HepG2 (cell line): ENCODE measurements around the gene CD79A. TPM values are rescaled to one million over a fixed set of nuclear protein-coding genes. Genes with fewer than 3 reads are reported as not detected.

Experiments
- CEBPB ChIP-seq: IDR thresholded peaks from 2 replicates; pipeline ENCODE4 v1.6.1; 2011; ENCODE audit warnings: low read depth, low read length, improper control_type of control experiment, borderline replicate concordance
- CHD2 ChIP-seq: IDR thresholded peaks from 2 replicates; pipeline ENCODE4 v1.6.1; 2011; ENCODE audit warnings: low read depth, low read length, improper control_type of control experiment
- EEA1 ChIP-seq: sonication (generic); formaldehyde crosslinking; IDR thresholded peaks from 2 replicates; pipeline ENCODE4 v1.5.1; 2020; ENCODE audit warnings: mild to moderate bottlenecking, missing genetic modification reagents, borderline replicate concordance
- HIVEP1 ChIP-seq: sonication (generic); formaldehyde crosslinking; IDR thresholded peaks from 2 replicates; pipeline ENCODE4 v1.4.0; 2020; ENCODE audit warnings: mild to moderate bottlenecking, missing genetic modification reagents
- HNF4A ChIP-seq: sonication (generic); formaldehyde crosslinking; IDR thresholded peaks from 2 replicates; pipeline ENCODE4 v1.4.0; 2020; ENCODE audit warnings: missing genetic modification reagents
- NFYB ChIP-seq: sonication (generic); formaldehyde crosslinking; IDR thresholded peaks from 2 replicates; pipeline ENCODE4 v1.4.0; 2020; ENCODE audit warnings: missing genetic modification reagents
- POLR2A ChIP-seq, 2 experiments: IDR thresholded peaks; 2 replicates each; pipeline ENCODE4 v1.6.1; 2011; ENCODE audit warnings: low read depth in 2 of 2, low read length in 2 of 2, mild to moderate bottlenecking in 1 of 2, moderate library complexity in 1 of 2; ENCODE audit not compliant: insufficient read depth in 1 of 2
- POLR2AphosphoS5 ChIP-seq: IDR thresholded peaks from 2 replicates; pipeline ENCODE4 v1.6.1; 2012; ENCODE audit warnings: low read depth, low read length
- RARG ChIP-seq: sonication (generic); formaldehyde crosslinking; IDR thresholded peaks from 2 replicates; pipeline ENCODE4 v1.4.0; 2020; ENCODE audit warnings: low read depth, mild to moderate bottlenecking, missing genetic modification reagents
- ZKSCAN1 ChIP-seq: fragments of 150-350 bp; IDR thresholded peaks from 2 replicates; pipeline ENCODE4 v1.6.1; 2014; ENCODE audit warnings: low read length
- ZNF605 ChIP-seq: sonication (generic); formaldehyde crosslinking; IDR thresholded peaks from 2 replicates; pipeline ENCODE4 v1.8.0; 2022; ENCODE audit warnings: mild to moderate bottlenecking, missing genetic modification reagents
- ZNF788 ChIP-seq: sonication (generic); formaldehyde crosslinking; IDR thresholded peaks from 2 replicates; pipeline ENCODE4 v1.5.0; 2020; ENCODE audit warnings: mild to moderate bottlenecking, missing genetic modification reagents, borderline replicate concordance
- ZNF891 ChIP-seq: sonication (generic); formaldehyde crosslinking; IDR thresholded peaks from 2 replicates; pipeline ENCODE4 v1.5.0; 2020; ENCODE audit warnings: mild to moderate bottlenecking, missing genetic modification reagents
- polyA plus RNA-seq, 8 experiments: library from polyadenylated mRNA; depleted of rRNA in 3 of 8; stranded (reverse) in 7 of 8; unstranded in 1 of 8; fragments of >200 nt; fragmentation: Illumina TruSeq in 4 of 8; extraction: Trizol in 4 of 8; gene quantifications; 2 replicates each; pipeline versions ENCODE4 v1.2.1 to v1.2.3, GENCODE V29; 2011 to 2016; ENCODE audit warnings: low read depth in 4 of 8, missing spikeins in 1 of 8, mixed read lengths in 1 of 8; ENCODE audit not compliant: insufficient read depth in 1 of 8
- total RNA-seq, 5 experiments: library from RNA; depleted of rRNA; stranded (reverse); fragments of >200 nt; fragmentation: Illumina TruSeq; extraction: Trizol; gene quantifications; 2 replicates each; pipeline ENCODE4 v1.2.3, GENCODE V29; 2016; ENCODE audit warnings: low read depth in 1 of 5
- TF ChIP-seq, protein P1 (sequence below), 2 experiments: sonication (generic) in 1 of 2; formaldehyde crosslinking in 1 of 2; IDR thresholded peaks; 2 replicates each; pipeline versions ENCODE4 v1.6.1 to v1.9.0; 2014 to 2022; ENCODE audit warnings: antibody characterized with exemption in 1 of 2, borderline replicate concordance in 1 of 2, inconsistent platforms in 1 of 2, low read depth in 1 of 2, missing genetic modification reagents in 1 of 2
- TF ChIP-seq, protein P2 (sequence below): sonication (generic); formaldehyde crosslinking; IDR thresholded peaks from 2 replicates; pipeline ENCODE4 v1.5.0; 2020; ENCODE audit warnings: missing genetic modification reagents
- TF ChIP-seq, protein P3 (sequence below): sonication (generic); formaldehyde crosslinking; conservative IDR thresholded peaks from 2 replicates; pipeline ENCODE4 v1.8.0; 2022; ENCODE audit warnings: missing genetic modification reagents
- TF ChIP-seq, protein P4 (sequence below): sonication (generic); formaldehyde crosslinking; IDR thresholded peaks from 2 replicates; pipeline ENCODE4 v1.8.0; 2022; ENCODE audit warnings: mild to moderate bottlenecking, missing genetic modification reagents

CD79A gene
- total and polyA plus RNA-seq, 2 of the 13 experiments (the other 11 are each of a cell fraction or from before 2014, with no cell fraction given), result 0.24 to 0.33 TPM

DNA sequence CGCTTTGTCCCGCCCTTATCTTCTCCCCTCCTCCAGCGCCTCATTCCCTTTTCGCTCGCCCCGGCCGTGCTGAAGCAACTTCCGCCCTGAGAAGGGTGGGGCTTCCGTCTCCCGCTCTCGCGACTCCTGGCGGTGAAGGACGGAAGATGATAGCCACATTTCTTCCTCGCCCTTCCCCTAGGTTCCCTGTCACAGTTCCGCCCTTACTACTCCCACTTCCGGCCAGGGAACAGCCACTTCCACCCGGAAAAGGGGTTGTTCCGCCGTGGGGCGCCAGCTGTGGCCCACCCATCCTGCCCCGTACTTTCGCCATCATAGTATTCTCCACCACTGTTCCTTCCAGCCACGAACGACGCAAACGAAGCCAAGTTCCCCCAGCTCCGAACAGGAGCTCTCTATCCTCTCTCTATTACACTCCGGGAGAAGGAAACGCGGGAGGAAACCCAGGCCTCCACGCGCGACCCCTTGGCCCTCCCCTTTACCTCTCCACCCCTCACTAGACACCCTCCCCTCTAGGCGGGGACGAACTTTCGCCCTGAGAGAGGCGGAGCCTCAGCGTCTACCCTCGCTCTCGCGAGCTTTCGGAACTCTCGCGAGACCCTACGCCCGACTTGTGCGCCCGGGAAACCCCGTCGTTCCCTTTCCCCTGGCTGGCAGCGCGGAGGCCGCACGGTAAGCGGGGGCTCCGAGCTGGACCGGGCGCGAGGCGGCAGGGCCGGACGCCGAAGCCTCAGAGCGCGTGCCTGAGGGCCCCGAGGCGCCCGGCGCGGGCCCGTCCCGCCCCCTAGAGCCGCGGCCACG lies 17.3 kb upstream of the CD79A start, which contains the start of gene RPS19 (continued):
- TF ChIP-seq, protein P1, sequence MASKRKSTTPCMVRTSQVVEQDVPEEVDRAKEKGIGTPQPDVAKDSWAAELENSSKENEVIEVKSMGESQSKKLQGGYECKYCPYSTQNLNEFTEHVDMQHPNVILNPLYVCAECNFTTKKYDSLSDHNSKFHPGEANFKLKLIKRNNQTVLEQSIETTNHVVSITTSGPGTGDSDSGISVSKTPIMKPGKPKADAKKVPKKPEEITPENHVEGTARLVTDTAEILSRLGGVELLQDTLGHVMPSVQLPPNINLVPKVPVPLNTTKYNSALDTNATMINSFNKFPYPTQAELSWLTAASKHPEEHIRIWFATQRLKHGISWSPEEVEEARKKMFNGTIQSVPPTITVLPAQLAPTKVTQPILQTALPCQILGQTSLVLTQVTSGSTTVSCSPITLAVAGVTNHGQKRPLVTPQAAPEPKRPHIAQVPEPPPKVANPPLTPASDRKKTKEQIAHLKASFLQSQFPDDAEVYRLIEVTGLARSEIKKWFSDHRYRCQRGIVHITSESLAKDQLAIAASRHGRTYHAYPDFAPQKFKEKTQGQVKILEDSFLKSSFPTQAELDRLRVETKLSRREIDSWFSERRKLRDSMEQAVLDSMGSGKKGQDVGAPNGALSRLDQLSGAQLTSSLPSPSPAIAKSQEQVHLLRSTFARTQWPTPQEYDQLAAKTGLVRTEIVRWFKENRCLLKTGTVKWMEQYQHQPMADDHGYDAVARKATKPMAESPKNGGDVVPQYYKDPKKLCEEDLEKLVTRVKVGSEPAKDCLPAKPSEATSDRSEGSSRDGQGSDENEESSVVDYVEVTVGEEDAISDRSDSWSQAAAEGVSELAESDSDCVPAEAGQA (IDR thresholded peaks at IDR 0.05; ENCODE audit: low read depth), result peak; percentile 67
- TF ChIP-seq, protein P1 (CRISPR knock-in tag; IDR thresholded peaks at IDR 0.05; ENCODE audit: borderline replicate concordance), result no peak; the same call in 1 of the 2 replicates
- TF ChIP-seq HIVEP1 (CRISPR knock-in tag), result peak; percentile 59; the same call in 1 of the 2 replicates
- peak; percentile 35 for TF ChIP-seq HNF4A
- TF ChIP-seq ZKSCAN1, result no peak
- TF ChIP-seq, protein P2, sequence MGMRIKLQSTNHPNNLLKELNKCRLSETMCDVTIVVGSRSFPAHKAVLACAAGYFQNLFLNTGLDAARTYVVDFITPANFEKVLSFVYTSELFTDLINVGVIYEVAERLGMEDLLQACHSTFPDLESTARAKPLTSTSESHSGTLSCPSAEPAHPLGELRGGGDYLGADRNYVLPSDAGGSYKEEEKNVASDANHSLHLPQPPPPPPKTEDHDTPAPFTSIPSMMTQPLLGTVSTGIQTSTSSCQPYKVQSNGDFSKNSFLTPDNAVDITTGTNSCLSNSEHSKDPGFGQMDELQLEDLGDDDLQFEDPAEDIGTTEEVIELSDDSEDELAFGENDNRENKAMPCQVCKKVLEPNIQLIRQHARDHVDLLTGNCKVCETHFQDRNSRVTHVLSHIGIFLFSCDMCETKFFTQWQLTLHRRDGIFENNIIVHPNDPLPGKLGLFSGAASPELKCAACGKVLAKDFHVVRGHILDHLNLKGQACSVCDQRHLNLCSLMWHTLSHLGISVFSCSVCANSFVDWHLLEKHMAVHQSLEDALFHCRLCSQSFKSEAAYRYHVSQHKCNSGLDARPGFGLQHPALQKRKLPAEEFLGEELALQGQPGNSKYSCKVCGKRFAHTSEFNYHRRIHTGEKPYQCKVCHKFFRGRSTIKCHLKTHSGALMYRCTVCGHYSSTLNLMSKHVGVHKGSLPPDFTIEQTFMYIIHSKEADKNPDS (CRISPR knock-in tag), result no peak
- peak; percentile 68 for TF ChIP-seq NFYB
- TF ChIP-seq POLR2A (IDR thresholded peaks at IDR 0.05; ENCODE audit: insufficient read depth in 1 of 2, low read depth in 2 of 2, low read length in 2 of 2), result peak; percentile 80 to 92
- TF ChIP-seq ZNF891 (CRISPR knock-in tag), result no peak; the same call in 1 of the 2 replicates
- peak; percentile 99 for TF ChIP-seq CHD2
- peak; percentile 52; the same call in 1 of the 2 replicates for TF ChIP-seq ZNF788 (CRISPR knock-in tag)
- peak; percentile 52 for TF ChIP-seq EEA1 (CRISPR knock-in tag)
- TF ChIP-seq, protein P3, sequence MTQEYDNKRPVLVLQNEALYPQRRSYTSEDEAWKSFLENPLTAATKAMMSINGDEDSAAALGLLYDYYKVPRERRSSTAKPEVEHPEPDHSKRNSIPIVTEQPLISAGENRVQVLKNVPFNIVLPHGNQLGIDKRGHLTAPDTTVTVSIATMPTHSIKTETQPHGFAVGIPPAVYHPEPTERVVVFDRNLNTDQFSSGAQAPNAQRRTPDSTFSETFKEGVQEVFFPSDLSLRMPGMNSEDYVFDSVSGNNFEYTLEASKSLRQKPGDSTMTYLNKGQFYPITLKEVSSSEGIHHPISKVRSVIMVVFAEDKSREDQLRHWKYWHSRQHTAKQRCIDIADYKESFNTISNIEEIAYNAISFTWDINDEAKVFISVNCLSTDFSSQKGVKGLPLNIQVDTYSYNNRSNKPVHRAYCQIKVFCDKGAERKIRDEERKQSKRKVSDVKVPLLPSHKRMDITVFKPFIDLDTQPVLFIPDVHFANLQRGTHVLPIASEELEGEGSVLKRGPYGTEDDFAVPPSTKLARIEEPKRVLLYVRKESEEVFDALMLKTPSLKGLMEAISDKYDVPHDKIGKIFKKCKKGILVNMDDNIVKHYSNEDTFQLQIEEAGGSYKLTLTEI (CRISPR knock-in tag), result no peak
- TF ChIP-seq RARG (CRISPR knock-in tag), result no peak
- TF ChIP-seq CEBPB, result peak; percentile 59; the same call in 1 of the 2 replicates
- TF ChIP-seq, protein P4, sequence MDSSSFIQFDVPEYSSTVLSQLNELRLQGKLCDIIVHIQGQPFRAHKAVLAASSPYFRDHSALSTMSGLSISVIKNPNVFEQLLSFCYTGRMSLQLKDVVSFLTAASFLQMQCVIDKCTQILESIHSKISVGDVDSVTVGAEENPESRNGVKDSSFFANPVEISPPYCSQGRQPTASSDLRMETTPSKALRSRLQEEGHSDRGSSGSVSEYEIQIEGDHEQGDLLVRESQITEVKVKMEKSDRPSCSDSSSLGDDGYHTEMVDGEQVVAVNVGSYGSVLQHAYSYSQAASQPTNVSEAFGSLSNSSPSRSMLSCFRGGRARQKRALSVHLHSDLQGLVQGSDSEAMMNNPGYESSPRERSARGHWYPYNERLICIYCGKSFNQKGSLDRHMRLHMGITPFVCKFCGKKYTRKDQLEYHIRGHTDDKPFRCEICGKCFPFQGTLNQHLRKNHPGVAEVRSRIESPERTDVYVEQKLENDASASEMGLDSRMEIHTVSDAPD, result no peak
- TF ChIP-seq ZNF605 (CRISPR knock-in tag), result peak; percentile 78; the same call in 1 of the 2 replicates
- TF ChIP-seq POLR2AphosphoS5, result peak; percentile 94
